ENCODE results near the gene PRDM12. TPM values are rescaled to one million over a fixed set of nuclear protein-coding genes. Genes with fewer than 3 reads are reported as not detected.
A peak's percentile ranks its signal among the peaks of the same experiment; 100 is the strongest.

PRDM12 gene
- total RNA-seq, 3 donors from 2014 or later = 0.12 TPM; not detected in 1

- Histone ChIP-seq H3K4me3 (no peak overlapping the region), H3K36me3 (ENCODE audit: low read depth) (peaks cover 11% of the 10 kb centered on the region), H3K9me3 (no peaks in the 10 kb centered on the region), H3K4me1 (ENCODE audit: low read depth) (peaks cover 10% of the 10 kb centered on the region)
- no peak for TF ChIP-seq CTCF (IDR thresholded peaks at IDR 0.05)
- DNase-seq = no peak
- ATAC-seq = no peak
- intact Hi-C loops (cut with DNase I, micrococcal nuclease) = no loop called here
Measured at GRCh38 chr9:130696996-130697395, 32.6 kb downstream of the PRDM12 start.

GRCh38 chr9:130698514-130698913 lies 34.1 kb downstream of the PRDM12 start:
- intact Hi-C loops (cut with DNase I, micrococcal nuclease) = no loop called here
- no peak for ATAC-seq
- Histone ChIP-seq H3K4me3 (no peak overlapping the region), H3K36me3 (ENCODE audit: low read depth) (peaks cover 13% of the 10 kb centered on the region), H3K9me3 (no peaks in the 10 kb centered on the region), H3K4me1 (ENCODE audit: low read depth) (peaks cover 10% of the 10 kb centered on the region)
- no peak for DNase-seq
- TF ChIP-seq CTCF (IDR thresholded peaks at IDR 0.05) = no peak

- ATAC-seq (no peak), DNase-seq (no peak)
- no peak for TF ChIP-seq CTCF (IDR thresholded peaks at IDR 0.05)
- Histone ChIP-seq H3K4me1 (ENCODE audit: low read depth) (peaks cover 10% of the 10 kb centered on the region), H3K4me3 (no peak overlapping the region), H3K9me3 (no peaks in the 10 kb centered on the region), H3K36me3 (ENCODE audit: low read depth) (peaks cover 18% of the 10 kb centered on the region)
- intact Hi-C loops (cut with DNase I, micrococcal nuclease) = no loop called here
Measured at GRCh38 chr9:130699047-130699446, 34.7 kb downstream of the PRDM12 start.

- ATAC-seq (peak; percentile 99), DNase-seq (peak; percentile 66 to 86 (median 84))
- Histone ChIP-seq H3K4me1 (ENCODE audit: low read depth) (no peaks in the 10 kb centered on the region), H3K4me3 (no peak overlapping the region), H3K36me3 (ENCODE audit: low read depth) (peaks cover 22% of the 10 kb centered on the region), H3K9me3 (no peaks in the 10 kb centered on the region)
- TF ChIP-seq CTCF (IDR thresholded peaks at IDR 0.05) = peak; percentile 92
- intact Hi-C loops (cut with DNase I, micrococcal nuclease) = loop anchor here (5.0 to 10.0 kb wide), 3 partner anchors 161 to 343 kb away; no protein-coding TSS in a partner anchor
Measured at GRCh38 chr9:130701059-130702022, 36.9 kb downstream of the PRDM12 start.

- intact Hi-C loops (cut with DNase I, micrococcal nuclease) = loop anchor here (5.0 to 10.0 kb wide), 3 partner anchors 159 to 341 kb away; no protein-coding TSS in a partner anchor
- Histone ChIP-seq H3K36me3 (ENCODE audit: low read depth) (peaks cover 16% of the 10 kb centered on the region), H3K9me3 (no peaks in the 10 kb centered on the region), H3K4me3 (no peak overlapping the region), H3K4me1 (ENCODE audit: low read depth) (no peaks in the 10 kb centered on the region)
- no peak for ATAC-seq
- DNase-seq = no peak
- TF ChIP-seq CTCF (IDR thresholded peaks at IDR 0.05) = no peak
Measured at GRCh38 chr9:130703501-130703900, 39.1 kb downstream of the PRDM12 start.
